ENCODE results near the gene KRTAP10-5.
"Not testable (repeated sequence)": the region's sequence is repeated elsewhere in the genome, so short reads cannot be mapped to it uniquely, and the experiment has no call there.

KRTAP10-5 gene

DNA sequence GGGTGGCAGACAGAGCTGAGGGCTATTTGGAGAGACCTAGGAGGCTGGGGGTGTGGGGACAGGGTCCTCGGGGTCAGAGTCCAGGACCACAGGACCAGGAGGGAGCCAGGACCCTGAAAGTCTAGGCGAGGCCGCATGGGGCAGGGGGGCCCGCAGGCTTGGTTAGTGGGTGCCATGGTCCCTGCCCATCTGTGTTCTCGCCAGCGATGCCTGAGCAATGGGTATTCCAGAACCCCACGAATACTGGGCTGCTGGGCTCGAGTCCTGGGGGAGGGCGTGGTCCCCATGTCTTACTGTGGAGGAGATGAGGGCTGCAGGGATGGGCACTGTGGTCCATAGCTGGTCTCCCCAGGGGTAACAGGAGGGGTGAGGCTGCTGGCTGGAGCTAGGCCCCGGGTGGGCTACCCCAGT, 9.9 kb upstream of the KRTAP10-5 start:
- DNase-seq, result no peak

DNA sequence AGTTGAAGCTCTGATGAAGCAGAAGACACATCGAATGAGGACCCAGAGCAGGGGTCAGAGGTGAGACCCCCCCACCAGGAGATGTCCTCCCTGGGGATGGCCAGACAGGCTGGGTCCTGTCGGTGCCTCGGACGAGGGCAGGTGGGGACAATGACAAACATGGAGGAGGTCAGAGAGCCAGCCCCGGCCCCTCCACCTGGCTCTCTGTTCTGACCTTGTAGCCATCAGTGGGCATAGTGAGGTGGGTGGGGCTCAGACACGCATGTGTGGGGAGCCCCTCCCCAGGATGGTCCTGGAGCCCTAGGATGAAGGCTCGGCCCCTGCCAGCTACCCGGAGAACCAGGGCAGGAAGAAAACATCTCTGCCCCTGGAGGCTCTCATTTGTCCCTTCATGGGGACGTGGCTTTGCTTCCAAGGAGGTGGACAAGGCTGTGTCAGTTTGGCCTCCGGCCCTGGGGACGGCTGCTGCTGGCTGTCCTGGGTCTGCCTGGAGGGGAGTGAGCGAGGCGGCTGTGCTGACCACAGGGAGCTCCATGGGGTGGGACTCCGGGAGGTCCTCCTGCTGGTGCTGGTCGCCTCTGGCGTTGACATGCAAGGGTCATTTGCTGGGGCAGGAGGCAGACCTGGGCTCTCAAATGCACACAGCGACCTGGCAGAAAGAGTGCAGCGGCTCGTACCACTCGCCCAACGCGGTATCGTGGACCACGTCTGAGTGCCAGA, 9.3 kb upstream of the KRTAP10-5 start:
- DNase-seq, result no peak

DNA sequence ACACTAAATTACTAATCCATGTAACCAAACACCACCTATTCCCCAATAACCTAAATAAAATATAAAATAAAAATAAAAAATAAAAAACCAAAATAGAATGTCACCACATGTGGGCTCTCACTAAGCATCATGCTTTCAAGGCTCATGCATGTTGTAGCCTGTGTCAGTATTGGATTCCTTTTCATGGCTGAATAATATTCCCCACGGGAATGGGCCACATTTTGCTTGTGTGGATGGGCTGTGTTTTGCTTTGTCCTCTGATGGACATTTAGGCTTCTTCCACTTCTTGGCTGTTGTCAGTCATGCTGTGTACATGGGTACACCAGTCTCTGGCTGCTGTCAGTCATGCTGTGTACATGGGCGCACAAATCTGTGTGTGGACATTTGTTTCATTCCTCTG, 8.7 kb upstream of the KRTAP10-5 start:
- no peak for DNase-seq

DNA sequence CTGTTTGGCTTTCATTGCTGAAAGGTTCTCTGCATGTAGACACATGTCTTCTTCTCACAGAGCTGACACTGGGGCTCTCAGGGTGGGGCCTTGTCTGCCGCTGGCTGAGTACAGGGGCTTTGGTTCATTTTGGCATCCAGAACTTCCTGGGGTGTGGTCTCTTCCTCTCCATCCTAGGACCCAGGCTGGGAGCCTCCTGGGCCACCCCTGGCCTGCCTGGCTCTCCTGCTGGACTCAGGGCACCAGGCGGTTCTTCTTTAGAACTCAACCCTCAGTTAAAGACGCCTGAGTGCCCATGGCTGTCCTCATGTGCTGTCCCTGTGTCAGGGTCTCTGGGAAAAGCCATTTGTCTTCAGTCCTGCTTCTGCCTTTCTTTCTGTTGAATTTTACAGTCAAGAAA, 5.5 kb upstream of the KRTAP10-5 start:
- DNase-seq, result no peak

DNA sequence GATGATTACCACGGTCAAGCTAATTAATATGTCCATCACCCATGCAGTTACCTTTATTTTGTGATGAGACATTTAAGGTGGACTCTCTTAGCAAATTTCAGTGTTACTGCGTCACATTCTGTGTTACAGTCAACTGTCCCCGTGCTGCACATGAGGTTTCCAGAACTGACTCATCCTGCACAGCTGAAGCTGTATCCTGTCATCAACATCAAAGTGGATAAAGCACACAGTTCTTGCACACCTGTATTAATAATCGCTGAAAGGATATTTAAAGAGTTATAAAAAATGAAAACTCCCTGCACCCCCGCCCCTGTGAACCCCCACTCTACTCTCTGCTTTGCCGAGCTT, 3.4 kb upstream of the KRTAP10-5 start:
- DNase-seq, result no peak

DNA sequence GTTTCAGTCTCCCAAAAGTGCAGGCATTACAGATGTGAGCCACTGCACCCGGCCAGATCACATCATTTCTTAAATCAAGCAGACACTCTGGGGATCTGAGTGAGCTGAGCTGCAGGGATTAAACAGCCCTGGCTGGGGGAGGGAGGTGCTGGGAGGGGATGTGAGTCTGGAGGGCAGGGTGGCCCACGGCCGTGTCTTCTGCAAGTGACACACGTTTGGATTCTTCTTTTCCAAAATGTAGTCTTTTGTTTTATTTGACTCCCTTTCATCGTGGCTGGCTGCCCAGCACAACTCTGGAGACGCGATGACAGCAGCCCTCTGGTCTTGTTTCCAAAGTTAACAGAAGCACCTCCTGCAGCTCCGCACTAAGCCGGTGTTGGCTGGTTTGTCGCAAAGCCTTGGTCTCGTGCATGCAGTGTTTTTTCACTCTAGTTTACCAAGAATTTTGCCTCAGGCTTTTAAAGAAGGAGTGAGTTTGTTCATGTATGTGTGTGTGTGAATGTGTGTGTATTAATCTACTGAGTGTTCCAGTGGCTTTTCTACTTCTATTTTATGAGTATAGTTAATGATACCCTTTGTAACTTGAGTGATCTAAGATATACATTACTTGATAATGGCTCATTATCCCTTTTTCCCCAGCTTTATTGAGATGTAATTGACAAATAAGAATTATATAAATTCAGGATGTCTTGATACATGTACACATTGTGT, 2.8 kb upstream of the KRTAP10-5 start:
- no peak for DNase-seq

- no peak for DNase-seq
Observed at GRCh38 chr21:44582055-44582454, 1.7 kb upstream of the KRTAP10-5 start.

GRCh38 chr21:44581158-44581557, 754 bp upstream of the KRTAP10-5 start:
- DNase-seq, result no peak

GRCh38 chr21:44579833-44580144, 615 bp downstream of the KRTAP10-5 start:
- no peak for DNase-seq

GRCh38 chr21:44579056-44579832, 1.2 kb downstream of the KRTAP10-5 start:
- no peak for DNase-seq

DNA sequence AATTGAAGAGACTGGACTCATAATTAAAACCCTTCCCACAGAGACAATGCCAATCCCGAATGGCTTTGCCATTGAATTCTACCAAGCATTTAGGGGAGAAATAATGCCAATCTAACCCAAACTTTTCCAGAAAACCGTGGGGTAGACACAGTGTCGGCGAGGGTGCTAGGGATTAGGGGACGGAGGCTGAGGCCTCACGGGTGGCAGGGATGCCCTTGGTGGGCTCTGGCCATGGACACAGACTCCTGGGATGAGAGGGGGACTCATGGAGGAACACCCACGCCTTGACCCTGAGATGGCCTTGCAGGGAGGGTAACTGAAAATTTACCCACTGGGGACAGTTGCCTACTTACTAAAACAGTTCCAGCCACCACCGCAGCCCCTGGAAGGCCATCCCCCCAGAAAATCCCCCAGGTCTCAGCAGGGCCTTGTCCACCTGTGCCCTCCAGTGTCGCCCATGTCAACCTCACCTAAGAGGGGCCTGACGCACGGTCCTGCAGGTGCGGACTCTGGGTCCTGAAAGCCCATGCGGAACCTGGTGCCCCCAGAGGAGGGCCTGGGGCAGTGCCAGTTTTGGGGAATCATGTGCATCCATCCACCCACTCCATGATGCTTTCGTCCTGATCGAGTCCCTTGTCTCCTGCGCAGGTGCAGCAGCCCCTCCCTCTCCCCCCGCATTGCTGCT, 1.9 kb downstream of the KRTAP10-5 start:
- no peak for DNase-seq

DNA sequence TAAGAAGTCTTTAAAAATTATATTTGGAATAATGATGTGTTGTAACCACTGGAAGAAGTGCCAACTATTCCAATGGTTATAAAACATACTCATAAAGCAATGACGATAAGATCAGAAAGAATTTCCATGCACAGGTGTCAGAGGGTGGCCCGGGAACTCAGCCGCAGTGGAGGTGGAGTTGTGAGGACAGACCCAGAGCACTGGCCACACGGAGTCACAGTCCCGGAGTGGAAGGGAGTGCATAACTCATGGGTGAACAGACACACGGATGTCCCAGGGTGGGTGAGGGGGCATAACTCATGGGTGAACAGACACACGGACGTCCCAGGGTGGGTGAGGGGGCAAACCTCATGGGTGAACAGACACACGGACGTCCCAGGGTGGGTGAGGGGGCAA, 4.4 kb downstream of the KRTAP10-5 start:
- DNase-seq, result no peak

GRCh38 chr21:44575307-44576024, 4.9 kb downstream of the KRTAP10-5 start:
- no peak for DNase-seq

DNA sequence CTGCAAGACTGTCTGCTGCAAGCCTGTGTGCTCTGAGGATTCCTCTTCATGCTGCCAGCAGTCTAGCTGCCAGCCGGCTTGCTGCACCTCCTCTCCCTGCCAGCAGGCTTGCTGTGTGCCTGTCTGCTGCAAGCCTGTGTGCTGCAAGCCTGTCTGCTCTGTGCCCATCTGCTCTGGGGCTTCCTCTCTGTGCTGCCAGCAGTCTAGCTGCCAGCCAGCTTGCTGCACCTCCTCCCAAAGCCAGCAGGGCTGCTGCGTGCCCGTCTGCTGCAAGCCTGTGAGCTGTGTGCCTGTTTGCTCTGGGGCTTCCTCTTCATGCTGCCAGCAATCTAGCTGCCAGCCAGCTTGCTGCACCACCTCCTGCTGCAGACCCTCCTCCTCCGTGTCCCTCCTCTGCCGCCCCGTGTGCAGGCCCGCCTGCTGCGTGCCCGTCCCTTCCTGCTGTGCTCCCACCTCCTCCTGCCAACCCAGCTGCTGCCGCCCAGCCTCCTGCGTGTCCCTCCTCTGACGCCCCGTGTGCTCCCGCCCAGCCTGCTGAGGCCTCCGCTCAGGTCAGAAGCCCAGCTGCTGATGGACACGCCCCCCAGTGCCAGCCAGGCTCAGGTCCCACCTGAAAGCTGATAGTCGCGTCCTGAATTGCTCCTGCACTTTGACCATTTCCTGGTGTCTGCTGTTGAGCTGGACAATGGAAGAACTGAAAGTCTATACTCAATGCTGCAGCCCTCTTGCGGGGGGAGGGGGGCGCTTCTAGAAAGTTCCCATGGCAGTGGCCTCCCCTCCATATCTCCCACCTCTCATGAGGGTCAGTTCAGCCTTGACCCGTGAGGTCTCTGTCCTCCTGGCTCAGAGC, 5.7 kb downstream of the KRTAP10-5 start:
- DNase-seq, result no peak

DNA sequence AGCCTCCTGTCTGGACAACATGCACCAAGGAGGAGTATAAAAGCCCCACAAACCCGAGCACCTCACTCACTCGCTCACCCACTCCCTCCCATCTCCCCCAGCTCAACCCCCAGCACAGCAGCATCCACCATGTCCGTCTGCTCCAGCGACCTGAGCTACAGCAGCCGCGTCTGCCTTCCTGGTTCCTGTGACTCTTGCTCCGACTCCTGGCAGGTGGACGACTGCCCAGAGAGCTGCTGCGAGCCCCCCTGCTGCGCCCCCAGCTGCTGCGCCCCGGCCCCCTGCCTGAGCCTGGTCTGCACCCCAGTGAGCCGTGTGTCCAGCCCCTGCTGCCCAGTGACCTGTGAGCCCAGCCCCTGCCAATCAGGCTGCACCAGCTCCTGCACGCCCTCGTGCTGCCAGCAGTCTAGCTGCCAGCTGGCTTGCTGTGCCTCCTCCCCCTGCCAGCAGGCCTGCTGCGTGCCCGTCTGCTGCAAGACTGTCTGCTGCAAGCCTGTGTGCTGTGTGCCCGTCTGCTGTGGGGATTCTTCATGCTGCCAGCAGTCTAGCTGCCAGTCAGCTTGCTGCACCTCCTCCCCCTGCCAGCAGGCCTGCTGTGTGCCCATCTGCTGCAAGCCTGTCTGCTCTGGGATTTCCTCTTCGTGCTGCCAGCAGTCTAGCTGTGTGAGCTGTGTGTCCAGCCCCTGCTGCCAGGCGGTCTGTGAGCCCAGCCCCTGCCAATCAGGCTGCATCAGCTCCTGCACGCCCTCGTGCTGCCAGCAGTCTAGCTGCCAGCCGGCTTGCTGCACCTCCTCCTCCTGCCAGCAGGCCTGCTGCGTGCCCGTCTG, 6.6 kb downstream of the KRTAP10-5 start, which contains the start of gene KRTAP10-4:
TSS of gene KRTAP10-4 (plus strand) at position 100 of the 827 bp plus-strand sequence. CDS start at position 130, 30 bp downstream.
- DNase-seq, result not testable (repeated sequence)

- DNase-seq, result no peak
Observed at GRCh38 chr21:44572959-44573583, 7.3 kb downstream of the KRTAP10-5 start.

DNA sequence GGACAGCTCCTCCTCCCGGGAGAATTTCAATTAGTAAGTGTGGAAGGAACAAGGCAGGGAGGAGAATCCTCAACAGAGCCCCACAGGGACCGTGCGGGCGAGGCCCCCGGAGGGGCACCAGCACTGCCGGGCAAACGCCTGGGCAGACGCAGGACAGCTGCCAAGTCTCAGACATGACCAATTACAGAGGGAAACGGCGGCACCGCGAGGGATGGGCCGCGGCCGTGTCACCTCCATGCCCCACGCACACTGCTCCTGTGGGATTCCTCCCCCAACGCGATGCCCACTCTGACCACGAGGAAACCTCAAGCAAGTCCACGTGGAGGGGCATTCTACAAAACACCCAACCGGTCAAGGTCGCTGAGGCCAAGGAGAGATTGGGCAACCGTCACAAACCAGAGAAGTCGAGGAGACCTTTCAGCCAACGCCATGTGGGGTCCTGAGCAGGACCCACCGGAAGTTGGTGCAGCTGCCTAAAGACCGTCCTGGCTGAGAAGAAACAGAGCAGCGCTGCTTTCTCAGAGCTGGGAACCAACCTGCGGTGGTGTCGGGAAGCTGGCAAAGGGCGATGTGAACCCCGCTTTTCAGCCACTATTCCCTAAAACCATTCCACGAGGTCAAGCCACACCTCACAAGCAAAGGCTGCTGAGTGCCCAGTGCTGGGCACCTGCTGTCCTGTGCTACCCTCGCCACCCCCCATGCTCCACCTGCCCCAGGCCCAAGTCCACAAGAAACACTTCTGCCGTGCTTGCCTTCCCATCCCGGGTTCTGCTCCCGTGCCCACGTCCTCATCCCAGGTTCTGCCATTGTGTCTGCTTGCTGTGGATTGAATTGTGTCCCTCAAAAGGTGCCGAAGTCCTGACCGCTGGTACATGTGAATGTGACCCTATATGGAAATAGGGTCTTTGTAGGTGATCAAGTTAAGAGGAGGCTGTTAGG, 8.3 kb downstream of the KRTAP10-5 start:
- no peak for DNase-seq

DNA sequence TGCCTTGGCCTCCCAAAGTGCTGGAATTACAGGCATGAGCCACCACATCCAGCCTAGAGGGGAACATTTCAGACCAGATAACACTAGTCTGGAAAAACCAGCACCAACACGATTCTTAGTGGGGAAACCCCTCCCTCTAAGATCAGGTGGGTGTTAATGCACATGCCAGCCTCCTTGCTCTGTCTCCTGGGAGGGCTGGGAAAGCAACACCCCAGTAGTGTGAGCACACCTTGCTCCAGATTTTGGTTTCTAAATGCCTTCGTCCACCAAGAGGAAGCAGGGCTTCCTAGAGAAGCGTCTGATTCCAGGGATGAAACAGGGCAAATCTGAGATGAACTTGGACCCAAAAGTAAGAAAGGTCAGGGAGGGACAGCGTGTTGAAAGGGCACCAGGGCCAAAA, 9.1 kb downstream of the KRTAP10-5 start:
- no peak for DNase-seq
